Activated CD4-positive, alpha-beta T cell treated with anti-CD3 and anti-CD28 coated beads for 24 hours (primary cell): ENCODE results near the gene LYPD5.
"Not testable (repeated sequence)": the region's sequence is repeated elsewhere in the genome, so short reads cannot be mapped to it uniquely, and the experiment has no call there.

ENCODE experiments used
- DNase-seq, 2 donors: peaks; one replicate each; pipeline ENCODE4 v3.0.0-alpha.2; 2020; ENCODE audit warnings: low read depth in 2 of 2

LYPD5 gene, protein sequence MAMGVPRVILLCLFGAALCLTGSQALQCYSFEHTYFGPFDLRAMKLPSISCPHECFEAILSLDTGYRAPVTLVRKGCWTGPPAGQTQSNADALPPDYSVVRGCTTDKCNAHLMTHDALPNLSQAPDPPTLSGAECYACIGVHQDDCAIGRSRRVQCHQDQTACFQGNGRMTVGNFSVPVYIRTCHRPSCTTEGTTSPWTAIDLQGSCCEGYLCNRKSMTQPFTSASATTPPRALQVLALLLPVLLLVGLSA

DNA sequence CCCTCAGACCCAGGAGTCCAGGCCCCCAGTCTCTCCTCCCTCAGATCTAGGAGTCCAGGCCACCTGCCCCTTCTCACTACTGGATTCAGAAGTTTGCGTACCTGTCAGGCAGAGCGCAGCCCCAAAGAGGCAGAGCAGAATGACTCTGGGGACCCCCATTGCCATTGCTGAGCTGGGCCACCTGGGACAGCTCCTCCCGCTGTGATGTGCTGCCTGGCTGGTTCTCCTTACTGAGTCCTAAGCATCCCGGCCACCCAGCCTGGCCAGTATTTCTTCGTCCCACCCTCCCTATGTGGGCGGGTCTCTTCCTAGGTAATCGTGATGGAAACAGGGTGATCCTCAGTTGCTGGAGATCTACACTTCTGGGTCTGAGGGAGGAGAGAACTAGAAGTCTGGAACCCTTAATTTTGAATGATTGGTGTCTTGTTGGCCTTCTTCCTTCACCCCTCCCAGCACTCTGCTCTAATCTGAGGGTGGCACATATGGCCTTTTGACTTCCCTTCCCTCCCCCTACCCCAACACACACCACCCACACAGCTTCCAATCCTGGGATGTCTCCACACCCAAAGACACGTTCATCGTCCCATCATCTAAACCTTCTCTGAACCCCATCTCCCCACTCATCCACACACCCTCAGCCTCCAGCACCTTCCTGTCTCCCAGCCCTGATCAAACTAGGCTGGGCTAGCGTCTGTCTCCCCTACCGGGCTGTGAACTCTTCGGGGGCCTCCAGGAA is at the start of gene LYPD5:
TSS of gene LYPD5 (minus strand) at position 232 of the 736 bp plus-strand sequence. CDS start at position 165, 67 bp downstream.
- DNase-seq: no peak

DNA sequence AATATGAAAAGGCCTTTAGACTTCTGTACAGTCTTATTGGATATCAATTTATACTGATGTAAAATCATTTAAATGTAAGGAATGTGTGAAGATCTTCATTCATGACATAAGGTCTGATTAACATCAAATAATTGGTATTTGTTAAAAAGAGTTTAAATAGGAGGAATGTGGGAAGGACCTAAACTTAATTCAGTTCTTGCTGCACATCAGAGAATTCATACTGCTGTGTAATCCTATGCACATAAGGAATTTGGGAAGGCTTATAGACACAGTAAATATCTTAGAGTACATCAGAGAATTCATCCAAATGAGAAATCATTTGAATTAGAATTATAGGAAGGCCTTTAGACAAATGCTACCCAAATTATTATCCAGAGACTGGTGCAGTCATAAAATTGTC is 46.6 kb upstream of the LYPD5 start:
- DNase-seq: no peak

DNA sequence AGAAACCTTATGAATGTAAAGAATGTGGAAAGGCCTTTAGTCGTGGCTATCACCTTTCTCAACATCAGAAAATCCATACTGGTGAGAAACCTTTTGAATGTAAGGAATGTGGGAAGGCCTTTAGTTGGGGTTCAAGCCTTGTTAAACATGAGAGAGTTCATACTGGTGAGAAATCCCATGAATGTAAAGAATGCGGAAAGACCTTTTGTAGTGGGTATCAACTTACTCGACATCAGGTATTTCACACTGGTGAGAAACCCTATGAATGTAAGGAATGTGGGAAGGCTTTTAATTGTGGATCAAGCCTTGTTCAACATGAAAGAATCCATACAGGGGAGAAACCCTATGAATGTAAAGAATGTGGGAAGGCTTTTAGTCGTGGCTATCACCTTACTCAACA is 45.6 kb upstream of the LYPD5 start:
- DNase-seq: no peak

DNA sequence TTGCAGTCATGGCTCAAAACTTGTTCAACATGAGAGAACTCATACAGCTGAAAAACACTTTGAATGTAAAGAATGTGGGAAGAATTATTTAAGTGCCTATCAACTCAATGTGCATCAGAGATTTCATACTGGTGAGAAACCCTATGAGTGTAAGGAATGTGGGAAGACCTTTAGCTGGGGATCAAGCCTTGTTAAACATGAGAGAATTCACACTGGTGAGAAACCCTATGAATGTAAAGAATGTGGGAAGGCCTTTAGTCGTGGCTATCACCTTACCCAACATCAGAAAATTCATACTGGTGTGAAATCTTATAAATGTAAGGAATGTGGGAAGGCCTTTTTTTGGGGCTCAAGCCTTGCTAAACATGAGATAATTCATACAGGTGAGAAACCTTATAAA is 45.0 kb upstream of the LYPD5 start:
- no peak for DNase-seq

- no peak for DNase-seq
Measured at GRCh38 chr19:43842007-43842406, 39.8 kb upstream of the LYPD5 start.

DNA sequence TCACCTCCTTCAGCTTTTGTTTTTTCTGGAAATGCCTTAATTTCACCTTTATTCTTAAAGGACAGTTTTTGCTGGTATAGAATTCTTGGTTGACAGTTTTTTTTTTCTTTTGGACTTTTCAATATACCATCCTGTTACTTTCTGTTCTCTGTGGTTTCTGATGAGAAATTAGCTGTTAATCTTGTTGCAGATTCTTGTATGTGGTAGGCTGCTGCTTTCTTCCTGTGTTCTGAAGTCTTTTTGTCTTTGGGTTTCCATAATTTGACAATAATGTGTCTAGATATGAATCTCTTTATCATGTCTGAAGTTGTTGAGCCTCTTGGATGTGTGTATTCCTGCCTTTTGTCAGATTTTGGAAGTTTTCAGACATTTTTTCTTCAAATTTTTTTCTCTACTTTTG is 36.9 kb upstream of the LYPD5 start:
- DNase-seq: no peak

DNA sequence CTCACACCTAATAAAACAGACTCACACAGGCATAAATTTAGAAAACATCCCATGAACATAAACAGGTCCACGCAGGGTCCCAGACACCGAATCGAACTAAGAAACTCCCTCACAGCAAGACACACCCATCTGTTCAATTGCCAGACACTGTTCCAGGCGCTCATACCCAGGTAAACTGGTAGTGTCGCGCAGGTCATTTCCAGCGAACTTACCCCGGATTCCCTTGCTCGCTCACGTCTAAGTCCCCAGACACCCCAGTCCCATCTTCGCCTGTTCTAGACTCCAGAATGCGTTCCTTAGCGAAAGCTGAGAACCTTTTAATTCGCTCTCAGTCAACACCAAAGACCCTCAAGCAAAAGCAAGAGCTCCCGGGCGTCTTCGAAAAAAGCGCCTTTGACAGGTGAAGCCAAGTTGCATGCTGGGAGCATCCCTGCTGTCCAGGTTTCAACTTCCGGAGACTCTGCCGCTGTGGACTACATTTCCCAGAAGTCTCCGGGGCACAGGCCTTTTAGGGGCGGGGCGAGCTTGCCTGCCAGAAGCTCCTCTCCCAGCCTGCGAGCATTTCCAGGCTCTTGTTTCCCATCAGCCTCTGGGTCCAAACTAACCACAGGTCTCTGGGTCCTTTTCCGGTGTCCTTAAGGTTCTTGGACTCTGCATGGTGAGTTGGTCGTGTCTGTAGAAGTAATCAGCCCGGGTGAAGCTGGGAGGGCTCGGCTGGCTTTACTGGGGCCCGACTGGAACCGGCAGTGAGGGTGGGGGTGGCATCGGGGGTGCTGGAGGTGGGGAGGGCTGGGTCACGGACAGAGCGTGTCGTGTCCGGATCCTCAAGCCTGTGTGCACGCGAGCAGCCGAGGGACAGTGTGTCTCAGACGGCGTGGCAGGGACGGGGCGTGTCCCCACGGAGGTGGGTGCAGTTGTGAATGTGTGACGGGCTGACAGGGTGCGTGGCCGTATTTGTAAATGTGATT is 24.8 kb upstream of the LYPD5 start, which contains the start of gene ZNF283:
TSS of gene ZNF283 (plus strand) at position 535 of the 968 bp plus-strand sequence. CDS start 6,184 bp downstream, outside the sequence.
- DNase-seq: peak; percentile 78 to 81

GRCh38 chr19:43824572-43824971 is 22.3 kb upstream of the LYPD5 start:
- not testable (repeated sequence) for DNase-seq

- not testable (repeated sequence) for DNase-seq
Measured at GRCh38 chr19:43823856-43824255, 21.6 kb upstream of the LYPD5 start.

DNA sequence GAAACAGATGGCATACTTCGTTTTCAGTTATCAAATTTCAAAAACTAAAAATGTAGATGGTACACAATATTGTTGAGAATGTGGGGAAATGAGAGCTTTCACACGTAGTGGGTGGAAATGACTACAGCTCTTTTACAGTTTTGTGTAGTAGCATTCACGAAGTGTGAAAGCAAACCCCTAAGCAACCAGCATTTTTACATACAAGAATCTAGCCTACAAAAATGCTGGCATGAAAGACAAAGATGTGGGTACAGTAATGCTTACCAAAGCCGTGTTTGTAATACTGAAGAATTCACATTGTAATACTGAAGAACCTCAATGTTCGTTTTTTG is 18.6 kb upstream of the LYPD5 start:
- DNase-seq: no peak

GRCh38 chr19:43820098-43820883 is 18.0 kb upstream of the LYPD5 start:
- DNase-seq: peak; percentile 7 to 19

DNA sequence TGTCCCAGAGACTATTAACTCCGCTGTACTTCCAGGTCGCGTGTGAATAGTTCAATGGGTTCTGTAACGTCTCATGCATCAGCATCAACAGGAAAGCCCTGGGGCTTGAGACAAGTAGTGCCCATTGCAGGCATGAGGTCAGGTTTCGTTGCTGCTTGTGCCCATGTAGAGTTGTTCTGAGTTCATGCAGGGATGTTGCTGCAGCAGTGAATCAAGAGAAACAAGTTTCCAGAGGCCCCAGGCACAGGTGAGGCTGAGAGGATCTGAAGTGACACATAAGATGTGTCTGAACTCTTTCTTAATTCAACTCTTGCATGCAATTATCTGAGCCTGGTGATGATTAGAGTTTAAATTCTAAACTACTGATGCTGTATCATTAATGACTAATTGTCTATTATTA is 16.3 kb upstream of the LYPD5 start:
- DNase-seq: no peak

GRCh38 chr19:43817454-43817853 is 15.2 kb upstream of the LYPD5 start:
- not testable (repeated sequence) for DNase-seq

DNA sequence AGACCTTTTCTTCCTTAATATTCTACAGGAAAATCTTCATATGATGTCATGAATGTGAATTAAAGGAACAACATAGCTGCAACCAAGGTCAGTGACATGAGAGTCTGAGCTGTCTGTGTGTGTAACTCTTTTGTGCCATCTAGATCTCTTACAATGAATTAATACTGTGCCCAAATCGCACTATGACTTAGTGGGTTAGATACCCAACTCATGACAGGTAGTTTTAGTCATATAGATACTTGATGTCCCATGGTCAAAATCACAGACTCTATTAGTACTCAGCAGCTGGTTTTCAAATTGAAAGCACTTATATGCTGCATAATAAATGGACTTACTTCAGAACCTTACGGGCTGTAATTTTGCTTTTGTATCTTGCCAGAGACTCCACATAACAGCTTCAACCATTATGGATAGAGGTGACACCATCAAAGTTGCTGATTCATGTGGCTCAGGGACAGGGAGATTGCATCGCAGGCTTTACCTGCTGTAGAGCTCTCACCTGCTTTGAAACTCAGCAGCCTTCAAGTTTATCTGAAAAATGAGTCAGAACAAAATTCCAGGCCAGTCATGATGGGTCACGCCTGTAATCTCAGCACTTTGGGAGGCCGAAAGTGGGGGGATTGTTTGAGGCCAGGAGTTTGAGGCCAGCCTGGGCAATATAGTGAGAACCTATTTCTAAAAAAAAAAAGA is 12.6 kb upstream of the LYPD5 start:
- DNase-seq: no peak

DNA sequence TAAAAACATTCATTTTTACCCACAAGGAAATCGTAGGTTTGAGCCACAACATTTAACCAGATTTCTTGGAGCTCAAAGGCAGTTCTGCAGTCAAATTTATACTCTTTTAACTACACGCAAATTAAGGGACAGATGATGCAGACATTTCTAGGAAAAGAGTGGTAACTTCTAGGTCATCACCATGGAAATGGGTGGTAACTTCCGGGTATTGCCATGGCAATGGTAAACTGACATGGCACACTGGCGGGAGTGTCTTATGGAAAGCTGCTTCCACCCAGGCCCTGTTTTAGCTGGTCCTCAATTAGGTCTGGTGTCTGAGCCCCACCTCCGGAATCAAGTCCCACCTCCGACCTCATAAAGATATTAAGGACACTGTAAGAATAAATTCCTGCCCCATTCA is 10.4 kb upstream of the LYPD5 start:
- DNase-seq: no peak

DNA sequence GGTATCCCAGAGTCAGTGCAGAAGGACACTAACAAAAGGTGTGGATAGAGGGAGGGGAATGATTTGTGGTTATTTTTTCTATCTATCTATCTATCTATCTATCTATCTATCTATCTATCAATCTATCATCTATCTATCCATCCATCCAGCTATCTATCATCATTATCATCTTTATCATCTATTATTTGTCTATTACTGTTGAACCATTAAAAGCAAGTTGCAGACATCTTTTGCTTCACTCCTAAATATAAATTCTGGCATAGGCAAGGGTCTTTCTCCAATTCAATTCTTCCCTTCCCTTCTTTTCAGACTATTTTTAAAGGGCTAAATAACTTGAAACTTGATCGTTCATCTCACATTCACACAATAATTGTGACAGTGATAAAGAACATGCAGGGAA is 10.0 kb upstream of the LYPD5 start:
- DNase-seq: no peak

GRCh38 chr19:43811837-43812236 is 9.6 kb upstream of the LYPD5 start:
- DNase-seq: no peak

GRCh38 chr19:43809762-43810696 is 7.8 kb upstream of the LYPD5 start:
- DNase-seq: no peak

- no peak for DNase-seq
Measured at GRCh38 chr19:43807651-43808050, 5.4 kb upstream of the LYPD5 start.

DNA sequence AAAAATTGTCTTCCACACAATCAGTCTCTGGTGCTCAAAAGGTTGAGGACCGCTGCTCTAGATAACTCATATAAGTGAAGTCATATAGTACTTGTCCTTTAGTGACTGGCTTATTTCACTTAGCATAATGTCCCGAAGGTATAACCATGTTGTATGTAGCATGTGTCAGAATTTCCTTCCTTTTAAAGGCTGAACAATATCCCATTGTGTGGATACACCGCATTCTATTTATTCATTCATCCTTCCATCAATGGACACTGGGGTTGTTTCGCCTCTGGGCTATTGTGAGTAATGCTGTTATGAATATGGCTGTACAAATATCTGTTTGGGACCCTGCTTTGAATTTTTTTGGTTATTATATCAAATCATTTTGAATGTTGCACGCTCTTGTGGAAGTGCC is 4.6 kb upstream of the LYPD5 start:
- no peak for DNase-seq
